OCI-LY3 (cell line): ENCODE measurements around the gene NVL.

Experiments
- CTCF ChIP-seq: fragments of 200-600, 300-600 bp; sonication (generic); IDR thresholded peaks from 2 replicates; pipeline ENCODE4 v1.5.1; 2014; ENCODE audit warnings: antibody characterized with exemption, low read length, low read depth
- EZH2phosphoT487 ChIP-seq: fragments of 200-600 bp; shearing (Covaris generic); IDR thresholded peaks from 2 replicates; pipeline ENCODE4 v1.6.1; 2018; ENCODE audit warnings: antibody characterized with exemption, mixed run types, low read depth

GRCh38 chr1:224271106-224271505 is 58.9 kb downstream of the NVL start:
- TF ChIP-seq CTCF (no peak), EZH2phosphoT487 (no peak)
